Endothelial cell of umbilical vein (primary cell): ENCODE data around the gene PKP4. TPM values are rescaled to one million over a fixed set of nuclear protein-coding genes. Genes with fewer than 3 reads are reported as not detected.
A peak's percentile ranks its signal among the peaks of the same experiment; 100 is the strongest.

Experiments
- BruUV-seq: library from RNA; stranded (reverse); fragments of 400-500 nt; replicated peaks from 2 replicates; lab custom pipeline; 2021; lab: Mats Ljungman, UMichigan
- CTCF ChIA-PET: fragments of 300-600, 350-600 bp; sonication (Branson Sonifier 250); formaldehyde crosslinking; loops from one replicate; lab custom pipeline; 2021; ENCODE audit warnings: antibody characterized with exemption, inconsistent platforms; lab: Charles Lee
- POLR2A ChIA-PET: fragments of 300-600, 350-600 bp; sonication (Branson Sonifier 250); formaldehyde crosslinking; loops from one replicate; lab custom pipeline; 2021; ENCODE audit warnings: antibody characterized with exemption, inconsistent platforms; lab: Charles Lee
- DNase-seq: peaks from one replicate; pipeline ENCODE4 v3.0.0-alpha.2; 2011; ENCODE audit warnings: low read depth, low spot score
- FAIRE-seq: peaks from 2 replicates; lab custom pipeline; 2011; peaks lifted over from hg19 to GRCh38; lab: Jason Lieb, UNC
- H2AFZ ChIP-seq: 2 replicates; pipeline ENCODE4 v1.6.0; 2012; ENCODE audit warnings: low read depth, low read length, control low read depth, inconsistent platforms
- H3K27ac ChIP-seq: 2 replicates; pipeline ENCODE4 v1.5.1; 2011; ENCODE audit warnings: low read depth, mild to moderate bottlenecking, control low read depth, low read length, moderate library complexity; ENCODE audit not compliant: insufficient read depth
- H3K27me3 ChIP-seq, 2 experiments: 2 replicates each; pipeline versions ENCODE4 v1.6.0 to v1.6.1; 2011; ENCODE audit warnings: low read length in 2 of 2, mixed read lengths in 1 of 2; ENCODE audit not compliant: control insufficient read depth in 2 of 2, insufficient read depth in 2 of 2
- H3K36me3 ChIP-seq, 2 experiments: 2 replicates in 1 of 2; 3 replicates in 1 of 2; pipeline ENCODE4 v1.5.1; 2011; ENCODE audit warnings: low read length in 2 of 2, mild to moderate bottlenecking in 1 of 2, moderate library complexity in 1 of 2; ENCODE audit not compliant: control insufficient read depth in 2 of 2, insufficient read depth in 2 of 2; ENCODE audit errors: extremely low read depth in 1 of 2
- H3K4me1 ChIP-seq: 3 replicates; pipeline ENCODE4 v1.5.1; 2011; ENCODE audit warnings: mild to moderate bottlenecking, low read length; ENCODE audit not compliant: control insufficient read depth, insufficient read depth; ENCODE audit errors: extremely low read depth
- H3K4me2 ChIP-seq: 2 replicates; pipeline ENCODE4 v1.6.1; 2011; ENCODE audit warnings: low read length, control low read depth, mixed read lengths; ENCODE audit not compliant: insufficient read depth
- H3K4me3 ChIP-seq, 3 experiments: fragments of 200-600 bp in 1 of 3; sonication (generic), shearing (Covaris generic) in 1 of 3; replicated peaks in 1 of 3; 2 replicates each; pipeline ENCODE4 v1.5.1; 2011 to 2016; ENCODE audit warnings: control low read depth in 3 of 3, low read length in 3 of 3, mild to moderate bottlenecking in 2 of 3, inconsistent platforms in 1 of 3, low read depth in 1 of 3, moderate library complexity in 1 of 3; ENCODE audit not compliant: insufficient read depth in 1 of 3
- H3K79me2 ChIP-seq: 2 replicates; pipeline ENCODE4 v1.6.0; 2012; ENCODE audit warnings: low read length, inconsistent platforms; ENCODE audit not compliant: control insufficient read depth, insufficient read depth
- H3K9ac ChIP-seq: replicated peaks from 2 replicates; pipeline ENCODE3; 2011; ENCODE audit warnings: low read length, control low read depth; ENCODE audit not compliant: insufficient read depth; ENCODE audit errors: extremely low read depth
- H3K9me1 ChIP-seq: replicated peaks from 3 replicates; pipeline ENCODE4 v1.6.0; 2011; ENCODE audit warnings: mild to moderate bottlenecking, low read length; ENCODE audit not compliant: control insufficient read depth, insufficient read depth; ENCODE audit errors: extremely low read depth
- H3K9me3 ChIP-seq: replicated peaks from 2 replicates; pipeline ENCODE4 v1.5.1; 2012; ENCODE audit warnings: low read length, inconsistent platforms; ENCODE audit not compliant: control insufficient read depth, insufficient read depth
- H4K20me1 ChIP-seq: replicated peaks from 2 replicates; pipeline ENCODE3; 2011; ENCODE audit warnings: mild to moderate bottlenecking, low read length; ENCODE audit not compliant: control insufficient read depth, insufficient read depth; ENCODE audit errors: extremely low read depth
- CTCF ChIP-seq, 2 donors: IDR thresholded peaks; 1 replicate in 1 of 2; 2 replicates in 1 of 2; pipeline ENCODE4 v1.5.1; 2011; ENCODE audit warnings: low read length in 2 of 2, mild to moderate bottlenecking in 2 of 2, moderate library complexity in 2 of 2, control low read depth in 1 of 2, inconsistent platforms in 1 of 2, low read depth in 1 of 2; ENCODE audit not compliant: insufficient read depth in 1 of 2; ENCODE audit errors: extremely low read depth in 1 of 2
- EZH2 ChIP-seq: IDR thresholded peaks from 2 replicates; pipeline ENCODE4 v1.6.1; 2012; ENCODE audit warnings: borderline replicate concordance, low read depth, mild to moderate bottlenecking, moderate library complexity, low read length, inconsistent platforms; ENCODE audit not compliant: severe bottlenecking
- FOS ChIP-seq: IDR thresholded peaks from 2 replicates; pipeline ENCODE4 v1.6.1; 2011; ENCODE audit warnings: mild to moderate bottlenecking, low read length, moderate library complexity, borderline replicate concordance; ENCODE audit not compliant: insufficient read depth
- GATA2 ChIP-seq: IDR thresholded peaks from 2 replicates; pipeline ENCODE4 v1.7.0; 2011; ENCODE audit warnings: low read depth, mild to moderate bottlenecking, moderate library complexity, mixed read lengths, low read length; ENCODE audit not compliant: insufficient read length, insufficient read depth
- JUN ChIP-seq: IDR thresholded peaks from 2 replicates; pipeline ENCODE4 v1.6.1; 2011; ENCODE audit warnings: borderline replicate concordance, low read depth; ENCODE audit not compliant: insufficient read length, insufficient read depth
- MYC ChIP-seq: IDR thresholded peaks from one replicate; pipeline ENCODE4 v1.6.1; 2011; ENCODE audit warnings: mild to moderate bottlenecking, low read depth, low read length
- POLR2A ChIP-seq: IDR thresholded peaks from 2 replicates; pipeline ENCODE4 v1.6.1; 2012; ENCODE audit warnings: low read depth, mild to moderate bottlenecking, control low read depth, low read length
- POLR2AphosphoS5 ChIP-seq: IDR thresholded peaks from 2 replicates; pipeline ENCODE4 v1.6.1; 2012; ENCODE audit warnings: low read depth, mild to moderate bottlenecking, control low read depth, low read length, moderate library complexity; ENCODE audit not compliant: insufficient read depth
- dilution Hi-C: fragments of 300-500 bp; cut with MboI; formaldehyde crosslinking; loops from one replicate; pipeline ENCODE4 v1.15.0; 2019; ENCODE audit warnings: low sequenced_read_pairs; ENCODE audit not compliant: extremely low pct_ligation_motif_present
- intact Hi-C: fragments of 100-400 bp; cut with micrococcal nuclease; formaldehyde crosslinking; loops from one replicate; pipeline ENCODE4 v1.10.0; 2022
- polyA plus RNA-seq, 4 experiments: library from polyadenylated mRNA; depleted of rRNA in 3 of 4; stranded (reverse) in 3 of 4; unstranded in 1 of 4; fragments of >200 nt; gene quantifications; 2 replicates each; pipeline versions ENCODE4 v1.2.1 to v1.2.3, GENCODE V29; 2011 to 2012; ENCODE audit warnings: missing spikeins in 1 of 4
- total RNA-seq: library from RNA; stranded (reverse); gene quantifications from 2 replicates; pipeline ENCODE4 v1.2.3, GENCODE V29; 2021
- TF ChIP-seq, protein P1 (sequence below): IDR thresholded peaks from 2 replicates; pipeline ENCODE4 v1.6.1; 2011; ENCODE audit not compliant: insufficient read depth, insufficient read length

Gene PKP4
- total and polyA plus RNA-seq, 2 donors (not counting 3 experiments of a cell fraction or from before 2014, with no cell fraction given), result 35.4 to 68.5 TPM

DNA sequence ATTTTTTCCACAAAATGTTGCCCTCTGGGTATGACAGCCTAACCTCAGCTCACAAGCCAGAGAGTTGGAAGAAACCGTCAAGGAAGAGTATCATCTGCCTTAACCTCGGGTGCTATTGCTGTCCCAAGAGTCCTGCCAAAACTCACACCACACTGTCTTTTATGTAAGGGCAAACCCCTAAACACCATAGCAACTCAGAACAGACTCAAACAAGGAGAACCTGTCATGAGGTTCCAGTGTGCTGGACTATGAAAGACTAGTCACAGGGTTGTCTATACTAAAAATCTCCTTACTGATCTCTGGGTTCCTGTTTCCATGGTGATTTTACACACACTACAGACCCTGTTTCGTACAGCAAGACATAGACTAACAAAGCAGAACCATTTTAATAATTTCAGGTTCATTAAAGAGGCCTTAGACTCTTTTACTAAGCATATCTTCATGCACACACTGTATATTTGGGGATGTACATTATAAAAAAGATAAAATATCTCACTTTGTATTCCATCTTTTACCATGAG is 159.8 kb downstream of the PKP4 start:
- FAIRE-seq (peak; percentile 18), DNase-seq (no peak)
- Histone ChIP-seq H3K4me3 (no peak overlapping the region), H2AFZ (no peak overlapping the region), H3K36me3 (peaks cover 0 to 6% of the 10 kb centered on the region in 2 experiments), H3K9me1 (peaks cover under 1% of the 10 kb centered on the region), H3K27me3 (no peaks in the 10 kb centered on the region), H3K27ac (no peak overlapping the region), H3K79me2 (no peaks in the 10 kb centered on the region), H3K4me2 (no peak overlapping the region), H3K9me3 (no peaks in the 10 kb centered on the region), H3K4me1 (peaks cover 7% of the 10 kb centered on the region), H3K9ac (no peak overlapping the region), H4K20me1 (no peaks in the 10 kb centered on the region)
- BruUV-seq, result no TSS peak
- POLR2A ChIA-PET, result no interaction called here
- intact Hi-C loops (no loop called here), dilution Hi-C loops (no loop called here)
- TF ChIP-seq GATA2 (no peak), JUN (no peak)
- CTCF ChIA-PET, result interaction anchor here (1.5 to 1.6 kb wide), 2 partner anchors 51 to 402 kb away, joined by 3 read pairs; no protein-coding TSS in a partner anchor

DNA sequence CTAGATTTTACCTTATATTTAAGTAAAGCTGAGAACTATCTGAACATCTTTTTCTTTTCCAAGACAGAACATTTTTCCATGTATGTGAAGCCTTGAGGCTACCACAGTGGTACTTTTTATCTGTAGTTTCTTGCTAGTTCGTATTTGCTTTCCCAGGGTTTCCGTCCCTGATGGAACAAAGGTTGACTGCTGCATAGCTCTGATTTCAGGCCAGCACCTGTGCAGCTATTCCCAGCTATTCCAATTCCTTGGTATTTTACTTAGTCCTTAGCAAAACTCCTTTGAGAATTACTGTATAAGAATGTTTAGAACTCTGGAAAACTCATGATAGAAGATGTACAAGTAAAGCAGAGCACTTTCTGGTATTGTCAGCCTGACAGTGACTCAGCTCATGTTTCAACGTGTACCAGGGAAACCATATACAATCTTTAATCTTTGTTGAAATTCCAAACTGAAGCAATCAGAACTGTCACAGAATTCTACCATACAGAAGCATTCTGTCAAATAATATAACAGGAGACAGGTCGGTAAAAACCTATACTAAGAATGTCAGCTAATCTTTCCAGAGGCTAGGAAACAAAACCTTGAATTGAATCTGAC is 162.2 kb downstream of the PKP4 start:
- dilution Hi-C loops (no loop called here), intact Hi-C loops (no loop called here)
- no peaks in the 10 kb centered on the region for H3K9me3 ChIP-seq
- DNase-seq (no peak), FAIRE-seq (no peak)
- POLR2A ChIA-PET, result no interaction called here
- no peak overlapping the region for H3K4me2 ChIP-seq
- H3K4me1 ChIP-seq, result peaks cover 7% of the 10 kb centered on the region
- H4K20me1 ChIP-seq, result no peaks in the 10 kb centered on the region
- H3K79me2 ChIP-seq, result no peaks in the 10 kb centered on the region
- no peaks in the 10 kb centered on the region for H3K9me1 ChIP-seq
- peaks cover 0 to 6% of the 10 kb centered on the region in 2 experiments for H3K36me3 ChIP-seq
- TF ChIP-seq POLR2A (no peak), JUN (no peak), EZH2 (no peak), MYC (no peak), CTCF (IDR thresholded peaks at IDR 0.05; ENCODE audit: extremely low read depth in 1 of 2, insufficient read depth in 1 of 2, low read depth in 1 of 2, low read length in 2 of 2) (no peak), GATA2 (no peak), FOS (no peak), POLR2AphosphoS5 (no peak)
- TF ChIP-seq, protein P1, sequence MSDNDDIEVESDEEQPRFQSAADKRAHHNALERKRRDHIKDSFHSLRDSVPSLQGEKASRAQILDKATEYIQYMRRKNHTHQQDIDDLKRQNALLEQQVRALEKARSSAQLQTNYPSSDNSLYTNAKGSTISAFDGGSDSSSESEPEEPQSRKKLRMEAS, result no peak
- H3K27ac ChIP-seq, result peak overlapping the region; percentile 19
- no peak overlapping the region for H3K9ac ChIP-seq
- CTCF ChIA-PET, result interaction anchor here (0.8 to 2.2 kb wide), 14 partner anchors 8 to 595 kb away, joined by 3 to 12 read pairs (median 4); partner anchors contain the start of genes CCDC148 and PKP4
- no TSS peak for BruUV-seq
- no peaks in the 10 kb centered on the region for H3K27me3 ChIP-seq
- H2AFZ ChIP-seq, result no peak overlapping the region
- no peak overlapping the region for H3K4me3 ChIP-seq
